ENCODE results near the gene PIM2. TPM values are rescaled to one million over a fixed set of nuclear protein-coding genes. Genes with fewer than 3 reads are reported as not detected.

PIM2 gene
- total and polyA plus RNA-seq, 9 of the 15 experiments (the other 6 are each of a cell fraction or from before 2014, with no cell fraction given): 67.6 to 191 (median 108) TPM

DNA sequence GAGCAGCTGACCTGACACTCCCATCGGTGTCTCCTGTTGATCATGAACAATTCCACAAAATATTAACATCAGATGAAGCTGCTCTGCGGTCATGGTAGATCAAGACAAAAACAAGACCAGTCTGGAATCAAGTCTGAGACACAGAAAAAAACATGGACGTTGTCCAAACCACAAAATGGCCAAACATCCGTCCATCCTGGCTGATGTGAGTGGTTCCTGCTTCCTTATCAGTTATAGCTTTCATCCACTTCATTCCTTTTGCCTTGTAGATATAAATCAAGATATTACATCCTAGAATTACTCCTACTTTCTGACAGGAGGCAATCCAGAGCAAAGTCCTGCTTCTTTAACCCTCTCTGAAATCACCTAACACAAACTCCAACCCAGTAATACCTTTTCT lies 54.6 kb downstream of the PIM2 start (continued):
- TF ChIP-seq MEIS2 (IDR thresholded peaks at IDR 0.05; ENCODE audit: partially characterized antibody) (peak; percentile 86), ZNF384 (IDR thresholded peaks at IDR 0.05; ENCODE audit: low read depth, low read length) (peak; percentile 50; the same call in 1 of the 2 replicates), ZKSCAN1 (IDR thresholded peaks at IDR 0.05; ENCODE audit: low read depth, low read length) (no peak), MECOM (CRISPR knock-in tag; IDR thresholded peaks at IDR 0.05) (no peak), CBX8 (IDR thresholded peaks at IDR 0.05; ENCODE audit: borderline replicate concordance, extremely low read depth, low read depth, low read length, poor library complexity, severe bottlenecking) (no peak), KLF16 (IDR thresholded peaks at IDR 0.05) (peak; percentile 46; the same call in 1 of the 2 replicates), ATF7 (IDR thresholded peaks at IDR 0.05) (peak; percentile 44; the same call in 1 of the 2 replicates), CC2D1A (IDR thresholded peaks at IDR 0.05) (no peak), SOX6 (IDR thresholded peaks at IDR 0.05) (peak; percentile 70; the same call in 1 of the 2 replicates), RAD21 (CRISPR knock-in tag; conservative IDR thresholded peaks at IDR 0.05 in 1 of 2, IDR thresholded peaks at IDR 0.05 in 1 of 2) (peak in 1 of 2 experiments; percentile 19; a peak in 1 of 4 replicates)
- TF ChIP-seq, protein P1, sequence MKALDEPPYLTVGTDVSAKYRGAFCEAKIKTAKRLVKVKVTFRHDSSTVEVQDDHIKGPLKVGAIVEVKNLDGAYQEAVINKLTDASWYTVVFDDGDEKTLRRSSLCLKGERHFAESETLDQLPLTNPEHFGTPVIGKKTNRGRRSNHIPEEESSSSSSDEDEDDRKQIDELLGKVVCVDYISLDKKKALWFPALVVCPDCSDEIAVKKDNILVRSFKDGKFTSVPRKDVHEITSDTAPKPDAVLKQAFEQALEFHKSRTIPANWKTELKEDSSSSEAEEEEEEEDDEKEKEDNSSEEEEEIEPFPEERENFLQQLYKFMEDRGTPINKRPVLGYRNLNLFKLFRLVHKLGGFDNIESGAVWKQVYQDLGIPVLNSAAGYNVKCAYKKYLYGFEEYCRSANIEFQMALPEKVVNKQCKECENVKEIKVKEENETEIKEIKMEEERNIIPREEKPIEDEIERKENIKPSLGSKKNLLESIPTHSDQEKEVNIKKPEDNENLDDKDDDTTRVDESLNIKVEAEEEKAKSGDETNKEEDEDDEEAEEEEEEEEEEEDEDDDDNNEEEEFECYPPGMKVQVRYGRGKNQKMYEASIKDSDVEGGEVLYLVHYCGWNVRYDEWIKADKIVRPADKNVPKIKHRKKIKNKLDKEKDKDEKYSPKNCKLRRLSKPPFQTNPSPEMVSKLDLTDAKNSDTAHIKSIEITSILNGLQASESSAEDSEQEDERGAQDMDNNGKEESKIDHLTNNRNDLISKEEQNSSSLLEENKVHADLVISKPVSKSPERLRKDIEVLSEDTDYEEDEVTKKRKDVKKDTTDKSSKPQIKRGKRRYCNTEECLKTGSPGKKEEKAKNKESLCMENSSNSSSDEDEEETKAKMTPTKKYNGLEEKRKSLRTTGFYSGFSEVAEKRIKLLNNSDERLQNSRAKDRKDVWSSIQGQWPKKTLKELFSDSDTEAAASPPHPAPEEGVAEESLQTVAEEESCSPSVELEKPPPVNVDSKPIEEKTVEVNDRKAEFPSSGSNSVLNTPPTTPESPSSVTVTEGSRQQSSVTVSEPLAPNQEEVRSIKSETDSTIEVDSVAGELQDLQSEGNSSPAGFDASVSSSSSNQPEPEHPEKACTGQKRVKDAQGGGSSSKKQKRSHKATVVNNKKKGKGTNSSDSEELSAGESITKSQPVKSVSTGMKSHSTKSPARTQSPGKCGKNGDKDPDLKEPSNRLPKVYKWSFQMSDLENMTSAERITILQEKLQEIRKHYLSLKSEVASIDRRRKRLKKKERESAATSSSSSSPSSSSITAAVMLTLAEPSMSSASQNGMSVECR (CRISPR knock-in tag; IDR thresholded peaks at IDR 0.05): no peak
- TF ChIP-seq, protein P2, sequence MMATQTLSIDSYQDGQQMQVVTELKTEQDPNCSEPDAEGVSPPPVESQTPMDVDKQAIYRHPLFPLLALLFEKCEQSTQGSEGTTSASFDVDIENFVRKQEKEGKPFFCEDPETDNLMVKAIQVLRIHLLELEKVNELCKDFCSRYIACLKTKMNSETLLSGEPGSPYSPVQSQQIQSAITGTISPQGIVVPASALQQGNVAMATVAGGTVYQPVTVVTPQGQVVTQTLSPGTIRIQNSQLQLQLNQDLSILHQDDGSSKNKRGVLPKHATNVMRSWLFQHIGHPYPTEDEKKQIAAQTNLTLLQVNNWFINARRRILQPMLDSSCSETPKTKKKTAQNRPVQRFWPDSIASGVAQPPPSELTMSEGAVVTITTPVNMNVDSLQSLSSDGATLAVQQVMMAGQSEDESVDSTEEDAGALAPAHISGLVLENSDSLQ (IDR thresholded peaks at IDR 0.05): peak; percentile 43; the same call in 1 of the 2 replicates
- TF ChIP-seq, protein P3, sequence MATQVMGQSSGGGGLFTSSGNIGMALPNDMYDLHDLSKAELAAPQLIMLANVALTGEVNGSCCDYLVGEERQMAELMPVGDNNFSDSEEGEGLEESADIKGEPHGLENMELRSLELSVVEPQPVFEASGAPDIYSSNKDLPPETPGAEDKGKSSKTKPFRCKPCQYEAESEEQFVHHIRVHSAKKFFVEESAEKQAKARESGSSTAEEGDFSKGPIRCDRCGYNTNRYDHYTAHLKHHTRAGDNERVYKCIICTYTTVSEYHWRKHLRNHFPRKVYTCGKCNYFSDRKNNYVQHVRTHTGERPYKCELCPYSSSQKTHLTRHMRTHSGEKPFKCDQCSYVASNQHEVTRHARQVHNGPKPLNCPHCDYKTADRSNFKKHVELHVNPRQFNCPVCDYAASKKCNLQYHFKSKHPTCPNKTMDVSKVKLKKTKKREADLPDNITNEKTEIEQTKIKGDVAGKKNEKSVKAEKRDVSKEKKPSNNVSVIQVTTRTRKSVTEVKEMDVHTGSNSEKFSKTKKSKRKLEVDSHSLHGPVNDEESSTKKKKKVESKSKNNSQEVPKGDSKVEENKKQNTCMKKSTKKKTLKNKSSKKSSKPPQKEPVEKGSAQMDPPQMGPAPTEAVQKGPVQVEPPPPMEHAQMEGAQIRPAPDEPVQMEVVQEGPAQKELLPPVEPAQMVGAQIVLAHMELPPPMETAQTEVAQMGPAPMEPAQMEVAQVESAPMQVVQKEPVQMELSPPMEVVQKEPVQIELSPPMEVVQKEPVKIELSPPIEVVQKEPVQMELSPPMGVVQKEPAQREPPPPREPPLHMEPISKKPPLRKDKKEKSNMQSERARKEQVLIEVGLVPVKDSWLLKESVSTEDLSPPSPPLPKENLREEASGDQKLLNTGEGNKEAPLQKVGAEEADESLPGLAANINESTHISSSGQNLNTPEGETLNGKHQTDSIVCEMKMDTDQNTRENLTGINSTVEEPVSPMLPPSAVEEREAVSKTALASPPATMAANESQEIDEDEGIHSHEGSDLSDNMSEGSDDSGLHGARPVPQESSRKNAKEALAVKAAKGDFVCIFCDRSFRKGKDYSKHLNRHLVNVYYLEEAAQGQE (IDR thresholded peaks at IDR 0.05; ENCODE audit: borderline replicate concordance): peak; percentile 66
- TF ChIP-seq, protein P3 (CRISPR knock-in tag; IDR thresholded peaks at IDR 0.05; ENCODE audit: low read depth): no peak
- TF ChIP-seq, protein P4, sequence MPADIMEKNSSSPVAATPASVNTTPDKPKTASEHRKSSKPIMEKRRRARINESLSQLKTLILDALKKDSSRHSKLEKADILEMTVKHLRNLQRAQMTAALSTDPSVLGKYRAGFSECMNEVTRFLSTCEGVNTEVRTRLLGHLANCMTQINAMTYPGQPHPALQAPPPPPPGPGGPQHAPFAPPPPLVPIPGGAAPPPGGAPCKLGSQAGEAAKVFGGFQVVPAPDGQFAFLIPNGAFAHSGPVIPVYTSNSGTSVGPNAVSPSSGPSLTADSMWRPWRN (IDR thresholded peaks at IDR 0.05; ENCODE audit: low read depth): peak; percentile 87

Measured in K562 (cell line).